GM19455 (cell line): ENCODE results near the gene CAP2.
"Not testable (repeated sequence)": the region's sequence is repeated elsewhere in the genome, so short reads cannot be mapped to it uniquely, and the experiment has no call there.

Experiments
- ATAC-seq: cut with Tn5 transposase; IDR thresholded peaks from one replicate; pipeline ENCODE4 v1.9.1; 2021; ENCODE audit not compliant: unreplicated experiment

The CAP2 gene

GRCh38 chr6:17497535-17498095, 104.2 kb downstream of the CAP2 start:
- no peak for ATAC-seq

GRCh38 chr6:17501442-17501841, 108.0 kb downstream of the CAP2 start:
- ATAC-seq, result no peak

- no peak for ATAC-seq
These were observed 108.7 kb downstream of the CAP2 start for GRCh38 chr6:17501982-17502704.

- no peak for ATAC-seq
These were observed 109.7 kb downstream of the CAP2 start for GRCh38 chr6:17503051-17503450.

- no peak for ATAC-seq
These were observed 110.6 kb downstream of the CAP2 start for GRCh38 chr6:17504005-17504404.

- ATAC-seq, result no peak
These were observed 111.7 kb downstream of the CAP2 start for GRCh38 chr6:17505062-17505476.

GRCh38 chr6:17505767-17506280, 112.4 kb downstream of the CAP2 start:
- ATAC-seq, result no peak

- ATAC-seq, result no peak
These were observed 113.1 kb downstream of the CAP2 start for GRCh38 chr6:17506531-17506930.

GRCh38 chr6:17506962-17507361, 113.6 kb downstream of the CAP2 start:
- no peak for ATAC-seq

GRCh38 chr6:17511084-17511483, 117.7 kb downstream of the CAP2 start:
- ATAC-seq, result no peak

GRCh38 chr6:17511580-17511979, 118.2 kb downstream of the CAP2 start:
- no peak for ATAC-seq

- ATAC-seq, result no peak
These were observed 125.7 kb downstream of the CAP2 start for GRCh38 chr6:17519120-17519519.

- ATAC-seq, result no peak
These were observed 132.2 kb downstream of the CAP2 start for GRCh38 chr6:17525637-17526036.

- ATAC-seq, result no peak
These were observed 133.7 kb downstream of the CAP2 start for GRCh38 chr6:17527076-17527475.

- ATAC-seq, result no peak
These were observed 137.0 kb downstream of the CAP2 start for GRCh38 chr6:17530321-17530835.

GRCh38 chr6:17536586-17536985, 143.2 kb downstream of the CAP2 start:
- no peak for ATAC-seq

GRCh38 chr6:17542243-17542642, 148.8 kb downstream of the CAP2 start:
- ATAC-seq, result no peak

- ATAC-seq, result not testable (repeated sequence)
These were observed 152.3 kb downstream of the CAP2 start for GRCh38 chr6:17545681-17546080.

GRCh38 chr6:17551383-17551958, 158.1 kb downstream of the CAP2 start:
- no peak for ATAC-seq

GRCh38 chr6:17552861-17553260, 159.5 kb downstream of the CAP2 start:
- ATAC-seq, result no peak

GRCh38 chr6:17556014-17556413, 162.6 kb downstream of the CAP2 start:
- no peak for ATAC-seq

GRCh38 chr6:17562636-17563035, 169.2 kb downstream of the CAP2 start:
- no peak for ATAC-seq
